H9 (cell line): ENCODE measurements around the gene SOX1. TPM values are rescaled to one million over a fixed set of nuclear protein-coding genes. Genes with fewer than 3 reads are reported as not detected.

Source experiments
- DNase-seq: peaks from one replicate; pipeline ENCODE4 v3.0.0-alpha.2; 2017
- H2AFZ ChIP-seq: one replicate; pipeline ENCODE4 v1.6.1; 2013; ENCODE audit warnings: mild to moderate bottlenecking, low read length, control low read depth, moderate library complexity
- H2AK5ac ChIP-seq: 2 replicates; pipeline ENCODE4 v1.6.1; 2013; ENCODE audit warnings: low read length, control low read depth, mixed read lengths; ENCODE audit not compliant: insufficient read length
- H2BK120ac ChIP-seq: one replicate; pipeline ENCODE4 v1.6.1; 2013; ENCODE audit warnings: low read depth, mild to moderate bottlenecking, low read length, control low read depth, inconsistent platforms; ENCODE audit not compliant: poor library complexity, severe bottlenecking
- H2BK12ac ChIP-seq: 2 replicates; pipeline ENCODE4 v1.6.1; 2013; ENCODE audit warnings: low read length, control low read depth, mixed read lengths, low read depth; ENCODE audit not compliant: insufficient read length
- H2BK15ac ChIP-seq: 2 replicates; pipeline ENCODE4 v1.6.1; 2013; ENCODE audit warnings: low read depth, low read length, control low read depth
- H2BK20ac ChIP-seq: one replicate; pipeline ENCODE4 v1.6.1; 2013; ENCODE audit warnings: low read depth, mild to moderate bottlenecking, low read length, control low read depth, inconsistent platforms; ENCODE audit not compliant: poor library complexity, severe bottlenecking
- H2BK5ac ChIP-seq: 2 replicates; pipeline ENCODE4 v1.6.1; 2013; ENCODE audit warnings: low read length, control low read depth, mixed read lengths; ENCODE audit not compliant: insufficient read length
- H3K14ac ChIP-seq: 2 replicates; pipeline ENCODE4 v1.6.1; 2013; ENCODE audit warnings: low read length, control low read depth; ENCODE audit not compliant: insufficient read depth
- H3K18ac ChIP-seq: 2 replicates; pipeline ENCODE4 v1.6.1; 2013; ENCODE audit warnings: low read depth, mild to moderate bottlenecking, mixed read lengths, low read length, control low read depth; ENCODE audit not compliant: insufficient read length
- H3K23ac ChIP-seq: 2 replicates; pipeline ENCODE4 v1.6.1; 2013; ENCODE audit warnings: low read length, control low read depth, mixed read lengths, low read depth; ENCODE audit not compliant: insufficient read length
- H3K23me2 ChIP-seq: 2 replicates; pipeline ENCODE4 v1.6.1; 2013; ENCODE audit warnings: low read depth, mild to moderate bottlenecking, mixed read lengths, low read length, control low read depth; ENCODE audit not compliant: insufficient read length, poor library complexity, severe bottlenecking
- H3K27ac ChIP-seq: 2 replicates; pipeline ENCODE4 v1.5.1; 2013; ENCODE audit warnings: low read length, control low read depth, mixed read lengths, low read depth; ENCODE audit not compliant: insufficient read length
- H3K27me3 ChIP-seq: 2 replicates; pipeline ENCODE4 v1.6.1; 2013; ENCODE audit warnings: low read length, control low read depth, inconsistent platforms; ENCODE audit not compliant: insufficient read depth
- H3K4ac ChIP-seq: 2 replicates; pipeline ENCODE4 v1.6.1; 2013; ENCODE audit warnings: low read depth, mild to moderate bottlenecking, control low read depth, inconsistent platforms, low read length, moderate library complexity
- H3K4me1 ChIP-seq: 2 replicates; pipeline ENCODE4 v1.6.1; 2013; ENCODE audit warnings: low read length, control low read depth, inconsistent platforms; ENCODE audit not compliant: insufficient read depth
- H3K4me2 ChIP-seq: 2 replicates; pipeline ENCODE4 v1.6.1; 2013; ENCODE audit warnings: low read length, control low read depth, mixed read lengths; ENCODE audit not compliant: insufficient read length, insufficient read depth
- H3K56ac ChIP-seq: 2 replicates; pipeline ENCODE4 v1.6.1; 2013; ENCODE audit warnings: low read depth, mild to moderate bottlenecking, mixed read lengths, low read length, control low read depth; ENCODE audit not compliant: insufficient read length
- H3K79me1 ChIP-seq: 2 replicates; pipeline ENCODE4 v1.6.1; 2013; ENCODE audit warnings: low read depth, mild to moderate bottlenecking, moderate library complexity, low read length, control low read depth, inconsistent platforms; ENCODE audit not compliant: insufficient read depth, poor library complexity, severe bottlenecking
- H3K79me2 ChIP-seq: 2 replicates; pipeline ENCODE4 v1.6.1; 2013; ENCODE audit warnings: low read length, control low read depth, inconsistent platforms; ENCODE audit not compliant: insufficient read depth
- H3K9ac ChIP-seq: 2 replicates; pipeline ENCODE4 v1.6.1; 2013; ENCODE audit warnings: low read length, control low read depth, mixed read lengths; ENCODE audit not compliant: insufficient read length; ENCODE audit errors: extremely low read depth
- H3K9me3 ChIP-seq: one replicate; pipeline ENCODE4 v1.6.1; 2013; ENCODE audit warnings: low read depth, low read length, inconsistent platforms; ENCODE audit not compliant: control insufficient read depth
- H3T11ph ChIP-seq: one replicate; pipeline ENCODE4 v1.6.1; 2013; ENCODE audit warnings: mild to moderate bottlenecking, low read length, control low read depth, inconsistent platforms
- H4K20me1 ChIP-seq: one replicate; pipeline ENCODE4 v1.6.1; 2013; ENCODE audit not compliant: control insufficient read depth, insufficient read length, insufficient read depth
- H4K5ac ChIP-seq: 2 replicates; pipeline ENCODE4 v1.6.1; 2013; ENCODE audit warnings: low read depth, mild to moderate bottlenecking, mixed read lengths, low read length, control low read depth; ENCODE audit not compliant: insufficient read length
- H4K8ac ChIP-seq: replicated peaks from 2 replicates; pipeline ENCODE4 v1.6.1; 2013; ENCODE audit warnings: low read length, control low read depth, mixed read lengths, low read depth; ENCODE audit not compliant: insufficient read length
- H4K91ac ChIP-seq: 2 replicates; pipeline ENCODE4 v1.6.1; 2013; ENCODE audit warnings: low read depth, mild to moderate bottlenecking, moderate library complexity, mixed read lengths, low read length, control low read depth; ENCODE audit not compliant: insufficient read length
- H3K27ac Mint-ChIP-seq, 3 experiments: 2 replicates in 2 of 3; 3 replicates in 1 of 3; pipeline ENCODE4 v1.8.0; 2020 to 2021; ENCODE audit warnings: mixed read lengths in 3 of 3, mild to moderate bottlenecking in 1 of 3, moderate library complexity in 1 of 3
- H3K27me3 Mint-ChIP-seq: 2 replicates; pipeline ENCODE4 v1.8.0; 2021; ENCODE audit warnings: low read depth, mild to moderate bottlenecking, moderate library complexity, mixed read lengths
- H3K36me3 Mint-ChIP-seq, 3 experiments: 2 replicates in 2 of 3; 3 replicates in 1 of 3; pipeline ENCODE4 v1.8.0; 2020 to 2021; ENCODE audit warnings: low read depth in 3 of 3, mixed read lengths in 3 of 3; ENCODE audit not compliant: insufficient read depth in 1 of 3
- H3K4me1 Mint-ChIP-seq, 2 experiments: 2 replicates each; pipeline ENCODE4 v1.8.0; 2020; ENCODE audit warnings: mixed read lengths in 2 of 2
- H3K4me3 Mint-ChIP-seq, 2 experiments: 2 replicates in 1 of 2; 3 replicates in 1 of 2; pipeline ENCODE4 v1.8.0; 2020 to 2021; ENCODE audit warnings: mild to moderate bottlenecking in 2 of 2, mixed read lengths in 2 of 2, moderate library complexity in 1 of 2
- H3K9me3 Mint-ChIP-seq, 2 experiments: 2 replicates in 1 of 2; 3 replicates in 1 of 2; pipeline ENCODE4 v1.8.0; 2020; ENCODE audit warnings: mild to moderate bottlenecking in 2 of 2, mixed read lengths in 2 of 2, moderate library complexity in 1 of 2
- WGBS: extraction: QIAGEN DNeasy Blood & Tissue Kit; methylation state at CpG from one replicate; pipeline ENCODE4 v1.1.7; 2013; ENCODE audit warnings: missing lambda C conversion rate, low lambda C conversion rate, mixed read lengths; ENCODE audit not compliant: insufficient read length; ENCODE audit errors: extremely low coverage; 5-methylcytosine and 5-hydroxymethylcytosine counted together
- total RNA-seq: library from RNA; stranded (reverse); gene quantifications from 2 replicates; pipeline ENCODE4 v1.2.1, GENCODE V29; 2021
- TF ChIP-seq, protein P1 (sequence below): fragments of 200-600 bp; sonication (generic); conservative IDR thresholded peaks from 3 replicates; pipeline ENCODE4 v1.8.0; 2021; ENCODE audit warnings: antibody characterized with exemption, mild to moderate bottlenecking

Gene SOX1
- total RNA-seq, 1 experiment from 2014 or later = 0.17 TPM

DNA sequence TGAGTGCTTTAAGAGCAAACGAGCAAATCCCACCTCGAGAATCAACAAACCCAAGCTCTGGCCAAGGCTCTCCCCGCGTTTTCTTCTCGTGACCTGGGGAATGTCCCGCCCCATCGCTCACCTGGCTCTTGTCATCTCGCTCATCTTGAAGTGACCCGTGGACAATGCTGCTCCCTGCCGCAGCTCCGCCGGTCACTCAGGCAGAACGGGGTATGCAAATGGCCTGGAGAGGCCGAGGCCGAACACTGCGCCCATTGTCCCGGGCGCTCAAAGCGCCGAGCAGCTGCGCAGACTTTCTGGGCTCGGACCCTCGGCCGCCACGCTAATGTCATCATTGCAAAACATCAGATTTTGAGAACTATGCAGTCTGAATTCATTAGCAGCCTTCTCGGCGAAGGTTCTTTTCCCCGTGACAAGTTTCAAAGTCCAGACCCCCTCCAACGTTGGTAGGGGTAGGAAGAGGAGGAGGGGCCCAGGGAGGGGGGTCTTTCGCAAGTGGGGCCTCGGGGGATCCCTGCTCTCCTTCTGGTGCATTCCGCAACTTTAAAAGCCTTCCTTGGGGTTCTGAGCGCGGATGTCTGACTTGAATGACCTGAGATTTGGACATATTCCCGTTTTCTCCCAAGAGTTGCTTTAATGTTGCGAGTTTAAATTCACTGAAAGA lies 39.7 kb downstream of the SOX1 start:
- no peak overlapping the region for H2BK20ac ChIP-seq
- no peak overlapping the region for H3K56ac ChIP-seq
- no peak overlapping the region for H2BK12ac ChIP-seq
- H2AK5ac ChIP-seq = no peak overlapping the region
- DNase-seq = peak; percentile 61
- H3K9me3 ChIP-seq = no peaks in the 10 kb centered on the region
- no peak overlapping the region for H3K4ac ChIP-seq
- no peak overlapping the region for H2BK120ac ChIP-seq
- peaks cover 25% of the 10 kb centered on the region for H3K23me2 ChIP-seq
- 0 out of 2 replicates have a peak overlapping the region, but pooled peaks have one; percentile 12 for H3K14ac ChIP-seq
- no peak overlapping the region for H2AFZ ChIP-seq
- H3K27ac Mint-ChIP-seq = no peak overlapping the region; a peak in 1 of 7 replicates
- H3K9ac ChIP-seq = peak overlapping the region; percentile 19
- no peak overlapping the region for H3T11ph ChIP-seq
- H4K5ac ChIP-seq = no peak overlapping the region
- H3K27me3 ChIP-seq = peaks cover 57% of the 10 kb centered on the region
- no peak overlapping the region for H3K27ac ChIP-seq
- no CpG with 5 or more reads among the region's 36 CpGs for WGBS
- no peak overlapping the region for H2BK5ac ChIP-seq
- peaks cover 95% of the 10 kb centered on the region for H3K27me3 Mint-ChIP-seq
- no peaks in the 10 kb centered on the region for H3K4me1 ChIP-seq
- peak overlapping the region; percentile 85 for H3K4me2 ChIP-seq
- no peak overlapping the region for H3K23ac ChIP-seq
- peaks cover 31 to 49% of the 10 kb centered on the region in 2 experiments for H3K4me1 Mint-ChIP-seq
- H4K8ac ChIP-seq = no peak overlapping the region
- peak overlapping the region; percentile 54 to 84 for H3K4me3 Mint-ChIP-seq
- H3K18ac ChIP-seq = no peak overlapping the region
- H3K36me3 Mint-ChIP-seq = no peaks in the 10 kb centered on the region
- H4K91ac ChIP-seq = no peak overlapping the region
- H4K20me1 ChIP-seq = no peaks in the 10 kb centered on the region
- TF ChIP-seq, protein P1, sequence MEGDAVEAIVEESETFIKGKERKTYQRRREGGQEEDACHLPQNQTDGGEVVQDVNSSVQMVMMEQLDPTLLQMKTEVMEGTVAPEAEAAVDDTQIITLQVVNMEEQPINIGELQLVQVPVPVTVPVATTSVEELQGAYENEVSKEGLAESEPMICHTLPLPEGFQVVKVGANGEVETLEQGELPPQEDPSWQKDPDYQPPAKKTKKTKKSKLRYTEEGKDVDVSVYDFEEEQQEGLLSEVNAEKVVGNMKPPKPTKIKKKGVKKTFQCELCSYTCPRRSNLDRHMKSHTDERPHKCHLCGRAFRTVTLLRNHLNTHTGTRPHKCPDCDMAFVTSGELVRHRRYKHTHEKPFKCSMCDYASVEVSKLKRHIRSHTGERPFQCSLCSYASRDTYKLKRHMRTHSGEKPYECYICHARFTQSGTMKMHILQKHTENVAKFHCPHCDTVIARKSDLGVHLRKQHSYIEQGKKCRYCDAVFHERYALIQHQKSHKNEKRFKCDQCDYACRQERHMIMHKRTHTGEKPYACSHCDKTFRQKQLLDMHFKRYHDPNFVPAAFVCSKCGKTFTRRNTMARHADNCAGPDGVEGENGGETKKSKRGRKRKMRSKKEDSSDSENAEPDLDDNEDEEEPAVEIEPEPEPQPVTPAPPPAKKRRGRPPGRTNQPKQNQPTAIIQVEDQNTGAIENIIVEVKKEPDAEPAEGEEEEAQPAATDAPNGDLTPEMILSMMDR = no peak
- H3K79me1 ChIP-seq = no peaks in the 10 kb centered on the region
- no peaks in the 10 kb centered on the region; a peak in 1 of 5 replicates for H3K9me3 Mint-ChIP-seq
- no peak overlapping the region for H2BK15ac ChIP-seq
- H3K79me2 ChIP-seq = no peaks in the 10 kb centered on the region
